B cell (primary cell): ENCODE results near the gene FRK. TPM values are rescaled to one million over a fixed set of nuclear protein-coding genes. Genes with fewer than 3 reads are reported as not detected.

Experiments used
- ATAC-seq: fragments of 200-7000 bp; cut with Tn5 transposase; one replicate; pipeline ENCODE4 v1.10.0; 2021; ENCODE audit warnings: low read depth, mild to moderate bottlenecking, moderate number of reproducible peaks, moderate library complexity
- CTCF ChIA-PET: fragments of 350-600 bp; sonication (Branson Sonifier 250); formaldehyde crosslinking; loops from one replicate; lab custom pipeline; 2021; ENCODE audit warnings: antibody characterized with exemption, inconsistent platforms; lab: Charles Lee
- POLR2A ChIA-PET: fragments of 350-600 bp; sonication (Branson Sonifier 250); formaldehyde crosslinking; loops from one replicate; lab custom pipeline; 2021; ENCODE audit warnings: antibody characterized with exemption; lab: Charles Lee
- DNase-seq: peaks from one replicate; pipeline ENCODE4 v3.0.0; 2013
- H2AFZ ChIP-seq: 2 replicates; pipeline ENCODE4 v1.6.1; 2012; ENCODE audit warnings: mild to moderate bottlenecking, low read depth, low read length; ENCODE audit not compliant: insufficient read depth, poor library complexity, severe bottlenecking
- H3K27ac ChIP-seq, 2 donors: 1 replicate in 1 of 2; 2 replicates in 1 of 2; pipeline ENCODE4 v1.5.1; 2012 to 2013; ENCODE audit warnings: low read length in 2 of 2, mild to moderate bottlenecking in 2 of 2, moderate library complexity in 1 of 2
- H3K27me3 ChIP-seq, 4 experiments: fragments of 200-600 bp in 1 of 4; sonication (generic) in 1 of 4; replicated peaks in 1 of 4; 1 replicate in 2 of 4; 2 replicates in 2 of 4; pipeline versions ENCODE4 v1.6.1 to v1.7.0; 2013 to 2016; ENCODE audit warnings: low read length in 3 of 4, mild to moderate bottlenecking in 2 of 4, mixed read lengths in 1 of 4, moderate library complexity in 1 of 4; ENCODE audit not compliant: insufficient read depth in 4 of 4, control insufficient read depth in 3 of 4; ENCODE audit errors: control extremely low read depth in 1 of 4
- H3K36me3 ChIP-seq, 2 experiments: replicated peaks in 1 of 2; 1 replicate in 1 of 2; 2 replicates in 1 of 2; pipeline versions ENCODE4 v1.6.1 to v1.7.1; 2013; ENCODE audit warnings: low read length in 1 of 2; ENCODE audit not compliant: insufficient read depth in 2 of 2, control insufficient read depth in 1 of 2; ENCODE audit errors: control extremely low read depth in 1 of 2, extremely low read depth in 1 of 2
- H3K4me1 ChIP-seq, 2 donors: fragments of 200-600 bp in 1 of 2; sonication (generic) in 1 of 2; 1 replicate in 1 of 2; 2 replicates in 1 of 2; pipeline versions ENCODE4 v1.5.1 to v1.6.1; 2013 to 2017; ENCODE audit warnings: low read length in 2 of 2; ENCODE audit not compliant: control insufficient read depth in 2 of 2, insufficient read depth in 2 of 2
- H3K4me2 ChIP-seq: replicated peaks from 2 replicates; pipeline ENCODE3; 2012; ENCODE audit warnings: mild to moderate bottlenecking, low read depth, low read length; ENCODE audit not compliant: poor library complexity, severe bottlenecking
- H3K4me3 ChIP-seq, 5 experiments: fragments of 200-600 bp in 1 of 5; sonication (generic) in 1 of 5; 1 replicate in 3 of 5; 2 replicates in 2 of 5; pipeline versions ENCODE4 v1.5.1 to v1.7.0; 2011 to 2016; ENCODE audit warnings: low read length in 4 of 5, mild to moderate bottlenecking in 4 of 5, low read depth in 2 of 5, control low read depth in 1 of 5, moderate library complexity in 1 of 5; ENCODE audit not compliant: insufficient read depth in 1 of 5; ENCODE audit errors: control extremely low read depth in 1 of 5, extremely low read depth in 1 of 5
- H3K79me2 ChIP-seq: fragments of 200-600 bp; sonication (generic); one replicate; pipeline ENCODE4 v1.6.0; 2016; ENCODE audit warnings: low read length; ENCODE audit not compliant: control insufficient read depth, insufficient read depth
- H3K9ac ChIP-seq: fragments of 200-600 bp; sonication (generic); 2 replicates; pipeline ENCODE4 v1.6.1; 2017; ENCODE audit warnings: mild to moderate bottlenecking, low read length, moderate library complexity
- H3K9me3 ChIP-seq, 3 donors: one replicate each; pipeline versions ENCODE4 v1.6.1 to v1.7.1; 2013; ENCODE audit warnings: low read length in 2 of 3; ENCODE audit not compliant: control insufficient read depth in 2 of 3, insufficient read depth in 1 of 3; ENCODE audit errors: control extremely low read depth in 1 of 3
- H4K20me1 ChIP-seq: 2 replicates; pipeline ENCODE4 v1.6.0; 2012; ENCODE audit warnings: mild to moderate bottlenecking, low read length; ENCODE audit not compliant: insufficient read depth, control insufficient read depth, poor library complexity, severe bottlenecking
- H3K27ac Mint-ChIP-seq: one replicate; pipeline ENCODE4 v1.8.0; 2021; ENCODE audit warnings: mixed read lengths
- H3K27me3 Mint-ChIP-seq: one replicate; pipeline ENCODE4 v1.8.0; 2021; ENCODE audit warnings: mixed read lengths
- H3K4me1 Mint-ChIP-seq: one replicate; pipeline ENCODE4 v1.8.0; 2021; ENCODE audit warnings: mixed read lengths
- H3K4me3 Mint-ChIP-seq: one replicate; pipeline ENCODE4 v1.8.0; 2021; ENCODE audit warnings: mixed read lengths
- H3K9me3 Mint-ChIP-seq: one replicate; pipeline ENCODE4 v1.8.0; 2022; ENCODE audit warnings: mixed read lengths; ENCODE audit not compliant: insufficient read depth
- CTCF ChIP-seq: fragments of 200-600 bp; IDR thresholded peaks from one replicate; pipeline ENCODE4 v1.8.0; 2022; ENCODE audit warnings: antibody characterized with exemption, mild to moderate bottlenecking
- EZH2 ChIP-seq: IDR thresholded peaks from 2 replicates; pipeline ENCODE4 v1.6.1; 2012; ENCODE audit warnings: borderline replicate concordance, low read depth, mild to moderate bottlenecking, moderate library complexity, low read length; ENCODE audit not compliant: insufficient read depth, poor library complexity, severe bottlenecking
- WGBS: methylation state at CpG from one replicate; pipeline ENCODE4 v1.1.5; 2013; ENCODE audit warnings: missing lambda C conversion rate; ENCODE audit not compliant: insufficient coverage; 5-methylcytosine and 5-hydroxymethylcytosine counted together
- intact Hi-C: fragments of 100-400 bp; cut with micrococcal nuclease; formaldehyde crosslinking; loops from one replicate; pipeline ENCODE4 v1.10.0; 2022
- polyA plus RNA-seq: library from polyadenylated mRNA; depleted of rRNA; stranded (reverse); fragments of >200 nt; gene quantifications from 2 replicates; pipeline ENCODE4 v1.2.3, GENCODE V29; 2012
- total RNA-seq, 2 donors: library from RNA; stranded (reverse); fragments of 120-200 nt in 1 of 2; gene quantifications; 1 replicate in 1 of 2; 2 replicates in 1 of 2; pipeline versions ENCODE4 v1.2.3 to v1.2.4, GENCODE V29; 2013 to 2022

FRK gene
- total and polyA plus RNA-seq, 2 donors (not counting 1 experiment from before 2014, with no cell fraction given): 0.01 to 0.07 TPM

GRCh38 chr6:116010386-116010785, 50.3 kb downstream of the FRK start:
- no peaks in the 10 kb centered on the region for H3K9me3 Mint-ChIP-seq
- no peak overlapping the region for H2AFZ ChIP-seq
- no peak for ATAC-seq
- no peak overlapping the region for H3K27ac Mint-ChIP-seq
- peaks cover 16% of the 10 kb centered on the region for H3K4me1 Mint-ChIP-seq
- no peaks in the 10 kb centered on the region for H3K27me3 ChIP-seq
- CTCF ChIA-PET: interaction anchor here (1.0 to 8.7 kb wide), 11 partner anchors 13 to 208 kb away, joined by 3 to 165 read pairs (median 9); partner anchors contain the start of gene NT5DC1
- TF ChIP-seq CTCF (no peak), EZH2 (no peak)
- intact Hi-C loops: loop anchor here (1.0 to 10.0 kb wide), 3 partner anchors 87 to 654 kb away; partner anchors contain the start of gene ZUP1
- no peaks in the 10 kb centered on the region for H3K36me3 ChIP-seq
- H4K20me1 ChIP-seq: no peaks in the 10 kb centered on the region
- H3K4me3 Mint-ChIP-seq: no peak overlapping the region
- H3K27ac ChIP-seq: no peak overlapping the region
- DNase-seq: no peak
- no peaks in the 10 kb centered on the region for H3K79me2 ChIP-seq
- no peaks in the 10 kb centered on the region for H3K9me3 ChIP-seq
- H3K4me2 ChIP-seq: no peak overlapping the region
- H3K4me3 ChIP-seq: no peak overlapping the region
- H3K4me1 ChIP-seq: peaks cover 3 to 5% of the 10 kb centered on the region in 2 donors
- POLR2A ChIA-PET: no interaction called here
- peaks cover 3% of the 10 kb centered on the region for H3K27me3 Mint-ChIP-seq
- no peak overlapping the region for H3K9ac ChIP-seq
- 92% methylated on average over 2 of the region's 3 CpGs for WGBS

- H3K4me3 ChIP-seq: no peak overlapping the region
- DNase-seq (no peak), ATAC-seq (peak; percentile 33)
- Mint-ChIP-seq H3K9me3 (no peaks in the 10 kb centered on the region), H3K4me1 (peaks cover 12% of the 10 kb centered on the region), H3K27me3 (peaks cover 3% of the 10 kb centered on the region), H3K27ac (peak overlapping the region; percentile 2), H3K4me3 (no peak overlapping the region)
- CTCF ChIA-PET: interaction anchor here (0.6 to 8.7 kb wide), 12 partner anchors 8 to 104 kb away, joined by 3 to 165 read pairs (median 4); partner anchors contain the start of gene NT5DC1
- intact Hi-C loops: no loop called here
- H3K4me1 ChIP-seq: peaks cover 3 to 4% of the 10 kb centered on the region in 2 donors
- POLR2A ChIA-PET: no interaction called here
- H3K4me2 ChIP-seq: no peak overlapping the region
- no peaks in the 10 kb centered on the region for H3K79me2 ChIP-seq
- 50% methylated on average over 4 of the region's 6 CpGs for WGBS
- no peaks in the 10 kb centered on the region for H4K20me1 ChIP-seq
- no peak overlapping the region for H3K9ac ChIP-seq
- peak overlapping the region; percentile 29 for H2AFZ ChIP-seq
- no peak overlapping the region for H3K27ac ChIP-seq
- H3K27me3 ChIP-seq: no peaks in the 10 kb centered on the region
- TF ChIP-seq CTCF (no peak), EZH2 (no peak)
- H3K9me3 ChIP-seq: no peaks in the 10 kb centered on the region
- no peaks in the 10 kb centered on the region for H3K36me3 ChIP-seq
Measured at GRCh38 chr6:116008470-116009243, 52.0 kb downstream of the FRK start.
